ENCODE results near the gene CCL14.

DNA sequence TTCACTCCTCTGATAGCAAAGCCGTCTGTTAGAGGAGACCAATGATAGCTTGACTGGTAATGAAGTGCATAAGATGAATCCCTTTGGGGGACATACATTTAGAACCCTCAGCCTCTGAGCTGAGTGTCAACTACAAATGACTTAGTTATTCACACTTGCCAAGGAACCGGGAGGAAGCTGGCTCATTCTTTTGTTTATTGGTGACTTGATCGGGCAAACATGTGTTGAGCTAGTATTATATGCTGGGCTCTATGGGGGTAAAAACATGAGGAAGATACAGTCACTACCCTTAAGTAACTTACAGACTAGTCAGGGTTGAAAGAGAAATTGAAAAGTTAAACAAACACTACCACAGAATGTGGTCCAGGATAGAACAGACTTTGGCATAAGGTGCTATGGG lies 8.2 kb downstream of the CCL14 start:
- no peak for TF ChIP-seq CTCF (optimal IDR thresholded peaks at IDR 0.05 in 1 of 3, IDR thresholded peaks at IDR 0.05 in 1 of 3, conservative IDR thresholded peaks at IDR 0.05 in 1 of 3; ENCODE audit: extremely low read depth in 1 of 3, insufficient read depth in 2 of 3, low read length in 3 of 3)
- no peak for TF ChIP-seq EZH2 (IDR thresholded peaks at IDR 0.05; ENCODE audit: low read length)
